Measurements from ENCODE around the gene HYDIN.

The HYDIN gene

DNA sequence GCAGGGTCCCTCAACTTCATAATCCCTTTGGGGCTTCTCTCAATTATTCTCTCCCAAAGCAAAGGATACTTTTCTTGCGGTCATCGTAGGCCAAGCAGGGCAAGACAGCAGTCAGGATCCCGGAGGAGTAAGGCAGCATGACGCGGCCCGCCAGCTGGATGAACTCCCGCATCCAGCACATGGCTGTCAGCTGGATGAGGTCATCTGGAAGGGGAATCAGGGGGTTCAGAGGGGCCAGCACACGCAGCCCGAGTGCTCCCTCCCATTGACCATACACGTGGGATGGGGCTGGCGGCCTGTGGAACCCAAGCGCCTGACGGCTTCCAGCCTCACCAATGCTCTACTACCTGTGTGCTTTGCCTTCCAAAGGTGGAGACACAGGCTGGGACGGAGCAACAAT lies 448.7 kb downstream of the HYDIN start:
- DNase-seq, result no peak

DNA sequence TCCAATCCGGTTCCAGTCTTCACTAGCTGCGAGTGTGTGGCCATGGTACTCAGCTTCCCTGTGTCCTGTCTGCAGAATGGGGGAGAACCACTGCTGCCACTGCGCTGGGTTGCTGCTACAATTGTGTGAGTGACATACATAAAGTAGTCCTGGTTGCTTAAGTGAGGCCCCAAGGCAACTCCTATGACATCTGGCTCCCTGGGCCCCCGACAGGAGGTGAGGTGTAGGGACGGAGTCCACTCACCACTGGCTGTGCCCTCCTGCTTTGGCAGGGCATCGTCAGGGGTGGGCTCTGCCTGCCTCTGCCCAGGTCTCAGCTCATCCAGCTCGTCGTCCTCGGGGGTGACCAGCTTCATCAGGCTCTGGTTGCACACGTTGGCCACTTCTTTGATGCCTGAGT lies 450.0 kb downstream of the HYDIN start:
- no peak for DNase-seq

DNA sequence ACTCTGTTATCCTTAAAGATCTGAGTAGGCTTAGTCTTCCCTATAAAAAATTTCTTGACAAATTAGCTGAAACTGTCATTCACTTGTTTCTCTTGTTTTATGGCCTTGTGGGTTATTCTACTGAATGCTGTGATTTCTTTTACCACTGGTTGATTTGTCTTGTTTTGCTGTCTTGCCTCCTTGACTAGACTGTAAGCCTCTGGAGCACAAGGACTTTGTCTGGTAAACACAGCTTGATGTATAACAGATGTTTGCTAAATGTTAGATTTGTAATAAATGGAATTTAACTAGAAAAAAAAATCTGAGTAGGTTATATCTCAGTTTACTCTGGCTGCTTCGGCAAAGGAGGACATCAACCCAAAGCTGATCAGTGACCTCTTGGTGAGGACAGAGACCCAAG lies 451.2 kb downstream of the HYDIN start:
- DNase-seq, result no peak

DNA sequence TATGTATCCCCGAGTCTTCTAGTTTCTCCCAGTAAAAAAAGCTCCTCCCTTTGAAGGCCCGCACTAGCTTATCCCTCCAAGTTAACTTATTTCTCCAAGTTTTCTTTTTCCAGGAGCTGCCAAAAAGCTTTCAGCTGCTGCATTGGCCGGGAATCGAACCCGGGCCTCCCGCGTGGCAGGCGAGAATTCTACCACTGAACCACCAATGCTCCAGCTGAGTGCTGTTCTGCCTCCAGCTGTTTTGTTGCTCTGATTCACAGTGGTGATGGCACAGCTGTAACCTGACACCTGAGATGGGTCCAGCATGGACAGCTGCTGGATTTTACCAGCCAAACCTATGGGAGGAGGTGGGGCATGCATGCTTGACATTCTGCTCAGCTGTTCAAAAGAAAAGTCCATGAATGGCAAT lies 451.6 kb downstream of the HYDIN start:
- DNase-seq, result no peak

DNA sequence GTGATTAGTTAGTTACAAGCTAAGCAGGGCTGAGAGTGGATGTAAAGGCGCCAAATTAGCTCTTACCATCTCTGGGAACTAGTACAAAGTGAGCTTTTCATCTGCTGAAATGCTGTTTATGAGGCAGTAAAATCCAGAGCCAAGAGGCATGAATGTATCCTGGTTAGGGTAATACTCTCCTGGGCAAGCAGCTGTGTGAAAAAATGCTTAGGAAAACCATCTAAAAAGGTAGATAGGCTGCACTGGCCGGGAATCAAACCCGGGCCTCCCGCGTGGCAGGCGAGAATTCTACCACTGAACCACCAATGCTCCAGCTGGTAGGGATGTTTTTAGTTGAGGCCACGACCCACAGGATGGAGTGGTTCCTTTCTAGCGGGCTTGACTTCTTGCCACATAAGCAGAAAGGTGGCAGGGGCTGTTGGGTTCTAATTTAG lies 452.5 kb downstream of the HYDIN start:
- no peak for DNase-seq

DNA sequence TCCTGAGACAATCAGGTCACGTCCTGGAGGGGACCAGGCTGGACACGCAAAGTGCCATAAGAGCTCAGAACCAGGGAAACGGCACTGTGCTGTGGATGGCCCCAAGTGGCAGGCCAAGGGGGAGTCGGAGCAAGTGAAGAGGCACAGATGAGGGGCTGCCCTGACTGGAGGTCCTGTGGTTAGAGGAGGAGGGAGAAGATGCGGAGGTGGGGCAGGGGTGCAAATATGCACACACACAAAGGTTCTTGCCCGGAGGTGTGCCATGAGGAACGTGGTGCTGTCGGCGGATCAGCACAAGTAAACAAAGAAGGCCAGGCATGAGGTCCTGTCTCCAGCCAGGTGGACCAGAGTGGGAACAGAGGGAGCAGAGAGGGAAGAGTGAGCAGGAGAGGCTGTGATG lies 453.0 kb downstream of the HYDIN start:
- DNase-seq, result no peak

DNA sequence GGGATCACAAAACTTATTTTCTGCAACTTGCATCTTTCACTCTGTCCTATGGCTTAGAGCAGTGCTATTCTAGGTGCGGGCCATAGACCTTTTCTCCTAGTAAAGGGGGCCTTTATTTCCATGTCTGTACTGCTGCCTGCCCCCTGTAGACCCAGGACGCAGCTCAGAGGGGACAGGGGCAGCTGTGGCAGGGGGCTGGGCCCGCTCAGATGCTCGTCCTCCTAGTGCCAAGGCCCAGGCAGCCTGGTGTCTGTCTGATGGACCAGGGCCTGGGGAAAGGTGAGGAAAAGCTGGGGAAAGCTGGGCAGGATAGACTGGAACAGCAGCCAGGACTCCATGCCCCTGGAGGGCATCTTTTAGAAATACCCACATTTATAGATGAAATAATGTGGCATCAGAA lies 455.1 kb downstream of the HYDIN start:
- no peak for DNase-seq

DNA sequence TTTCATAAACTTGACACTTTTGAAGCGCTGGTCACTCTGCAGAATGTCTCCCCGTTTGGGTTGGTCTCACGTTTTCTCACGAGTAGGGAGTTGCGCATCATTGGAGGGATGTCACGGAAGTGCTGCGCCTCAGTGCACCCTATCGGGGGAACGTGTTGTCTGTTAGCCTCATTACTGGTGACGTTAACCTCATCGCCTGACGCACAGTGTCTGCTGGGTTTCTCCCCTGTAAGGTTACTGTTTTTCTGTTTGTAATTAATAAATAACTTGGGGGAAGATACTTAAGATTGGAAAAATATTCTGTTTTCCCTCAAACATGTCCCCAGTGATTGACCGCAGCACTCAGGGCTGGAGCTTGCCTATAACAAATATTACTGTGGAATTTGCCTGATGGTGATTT lies 456.3 kb downstream of the HYDIN start:
- no peak for DNase-seq

DNA sequence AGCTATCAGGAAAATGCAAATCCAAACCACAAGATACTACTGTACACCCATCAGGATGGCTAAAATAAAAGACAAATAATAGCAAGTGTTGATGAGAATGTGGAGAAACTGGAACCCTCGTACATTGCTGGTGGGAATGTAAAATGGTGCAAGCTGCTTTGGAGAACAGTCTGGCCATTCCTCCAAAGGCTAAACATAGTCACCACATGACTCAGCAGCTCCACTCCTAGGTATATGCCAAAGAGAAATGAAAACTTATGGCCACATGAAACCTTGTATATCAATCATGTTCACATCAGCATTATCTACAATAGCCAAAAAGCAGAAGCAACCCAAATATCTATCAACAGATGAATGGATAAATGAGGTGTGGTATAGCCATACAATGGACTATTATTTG lies 458.0 kb downstream of the HYDIN start:
- no peak for DNase-seq

DNA sequence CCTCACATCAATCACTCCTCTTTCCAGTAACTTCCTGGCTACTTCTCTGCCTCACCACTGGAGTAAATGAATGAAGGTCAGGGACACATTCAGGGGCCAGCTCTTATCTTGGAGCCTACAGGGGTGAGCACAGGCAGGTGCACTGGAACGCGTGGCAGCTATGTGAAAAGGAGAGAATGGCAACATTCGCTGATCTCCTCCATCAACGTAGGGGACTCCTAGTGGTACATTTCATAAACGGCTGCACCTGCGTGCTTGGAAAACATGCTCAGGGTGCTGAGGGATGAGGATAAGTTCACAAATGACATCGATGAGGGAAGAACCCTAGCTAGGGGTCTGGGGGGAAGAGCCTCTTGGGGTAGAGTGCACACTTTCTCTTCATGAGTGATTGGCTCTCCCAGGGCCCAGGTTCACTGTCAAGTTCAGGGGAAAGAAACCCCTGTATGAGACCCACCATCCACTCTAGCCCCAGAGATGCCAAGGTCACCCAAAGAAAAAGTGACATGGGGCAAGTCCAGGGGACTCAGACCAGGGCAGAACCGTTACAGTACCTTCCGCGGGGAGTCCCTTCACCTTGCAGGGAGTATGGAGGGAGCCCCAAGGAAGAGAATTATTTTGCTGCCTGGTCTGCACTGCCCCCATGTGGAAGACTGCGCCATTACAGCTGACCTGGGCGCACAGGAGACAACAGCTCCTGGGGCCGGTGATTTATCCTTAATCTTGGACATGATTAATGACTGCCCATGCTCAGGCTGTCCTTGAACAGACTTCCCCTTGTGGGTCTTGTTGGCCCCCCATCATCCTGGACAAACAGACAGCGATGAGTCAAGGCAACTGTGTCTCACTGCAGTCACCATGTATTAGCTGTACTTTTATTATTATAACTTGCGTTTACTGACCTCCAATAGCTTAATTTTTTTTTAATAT lies 459.6 kb downstream of the HYDIN start:
- DNase-seq, result peak; percentile 55

DNA sequence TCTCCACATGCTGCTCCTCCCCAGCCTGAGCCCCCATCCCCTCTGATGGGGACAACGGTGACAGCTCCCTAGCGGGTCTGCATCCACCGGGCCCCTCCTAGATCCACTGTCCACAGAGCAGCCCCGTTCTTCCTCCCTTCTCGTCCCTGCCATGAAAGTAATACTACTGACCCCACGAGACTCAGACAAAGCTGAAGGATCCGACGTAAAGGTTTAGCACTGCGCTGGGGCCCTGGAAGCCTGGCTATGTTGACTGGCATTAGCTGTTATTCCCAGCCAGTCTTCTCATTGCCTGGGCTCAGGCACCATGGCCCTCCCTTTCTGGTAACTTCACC lies 460.3 kb downstream of the HYDIN start:
- no peak for DNase-seq

DNA sequence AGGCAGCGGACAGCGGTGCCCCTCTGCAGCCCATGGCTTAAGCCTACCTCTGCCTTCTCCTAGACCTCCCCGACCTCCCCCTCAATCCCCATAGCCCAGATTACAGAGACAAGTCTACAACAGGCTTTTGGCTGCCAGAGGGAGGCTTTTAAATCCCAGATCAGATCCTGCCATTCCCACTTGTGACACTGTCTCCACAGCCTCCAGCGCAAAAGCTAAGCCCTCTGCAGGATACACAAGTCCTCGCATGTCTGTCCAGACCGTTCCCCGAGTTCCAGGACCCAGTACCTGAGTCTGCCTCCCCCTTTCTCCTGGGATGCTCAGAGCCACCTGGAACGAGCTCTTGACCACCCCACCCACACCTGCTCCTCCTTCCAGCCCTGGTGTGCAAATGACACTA lies 460.8 kb downstream of the HYDIN start:
- DNase-seq, result no peak

DNA sequence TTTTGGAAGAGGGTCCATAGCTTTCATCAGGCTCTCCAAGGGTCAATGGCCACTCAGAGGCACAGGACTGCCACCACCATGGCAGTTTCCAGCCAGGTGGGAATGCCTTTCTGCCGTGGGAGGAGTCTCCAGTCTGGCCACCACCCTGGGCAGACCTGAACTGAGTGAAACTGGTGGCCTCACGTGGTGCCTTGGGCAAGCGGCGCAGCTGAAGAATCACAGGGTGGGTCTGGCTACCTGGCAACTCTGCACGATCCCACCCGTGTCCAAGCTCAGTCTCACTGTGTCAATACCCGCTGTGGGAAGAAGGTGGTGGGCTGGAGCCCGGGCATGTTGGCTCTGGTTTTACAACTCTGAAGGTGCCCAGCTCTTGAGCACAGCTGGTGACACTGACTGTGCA lies 461.4 kb downstream of the HYDIN start:
- DNase-seq, result no peak

DNA sequence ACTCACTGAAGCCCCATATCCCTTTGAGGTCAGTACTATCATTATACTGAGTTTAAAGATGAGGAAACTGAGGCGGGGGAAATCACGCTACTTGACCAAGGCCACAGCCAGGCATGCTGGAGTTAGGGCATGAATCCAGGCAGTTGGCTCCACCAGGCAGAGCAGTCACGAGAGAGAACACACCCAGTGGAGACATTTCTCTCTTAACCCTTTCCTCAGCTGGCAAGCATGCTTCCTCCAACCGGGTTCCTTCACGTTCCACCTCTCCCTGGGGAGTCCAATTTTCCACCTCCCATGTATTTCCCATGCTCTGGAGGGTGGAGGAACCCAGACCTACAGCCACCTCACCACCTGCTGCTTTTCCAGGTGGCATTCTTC lies 462.3 kb downstream of the HYDIN start:
- DNase-seq, result no peak

DNA sequence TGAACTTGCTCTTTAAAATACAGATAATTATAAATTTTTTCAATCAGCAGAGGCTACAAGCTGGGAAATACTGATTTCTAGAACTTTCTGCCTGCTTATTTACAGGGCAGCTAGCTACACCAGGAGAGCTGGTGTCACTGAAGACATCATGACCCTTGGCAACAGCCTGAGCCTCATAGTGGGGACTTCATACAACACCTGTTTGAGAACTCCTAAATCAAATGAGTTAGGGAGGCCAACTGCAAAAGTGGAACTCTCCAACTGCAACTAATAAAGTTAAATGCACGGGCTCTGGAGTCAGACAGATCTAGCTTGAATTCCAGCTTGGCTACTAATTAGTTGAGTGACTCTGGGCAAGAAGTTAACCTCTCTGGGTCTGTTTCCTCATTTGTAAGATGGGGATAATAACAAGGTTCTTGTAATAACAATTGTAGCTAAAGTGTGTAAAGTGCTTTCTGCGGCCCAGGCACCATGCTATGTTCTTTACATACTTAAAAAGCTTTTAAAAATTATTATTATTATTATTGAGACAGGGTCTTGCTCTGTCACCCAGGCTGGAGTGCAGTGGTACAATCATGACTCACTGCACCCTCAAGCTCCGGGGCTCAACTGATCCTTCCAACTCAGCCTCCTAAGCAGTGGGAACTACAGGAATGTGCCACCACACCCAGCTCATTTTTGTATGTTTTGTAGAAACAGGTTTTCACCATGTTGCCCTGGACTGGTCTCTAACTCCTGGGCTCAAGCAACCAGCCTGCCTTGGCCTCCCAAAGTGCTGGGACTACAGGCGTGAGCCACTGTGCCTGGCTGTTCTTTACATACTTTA lies 462.9 kb downstream of the HYDIN start:
- DNase-seq, result no peak

DNA sequence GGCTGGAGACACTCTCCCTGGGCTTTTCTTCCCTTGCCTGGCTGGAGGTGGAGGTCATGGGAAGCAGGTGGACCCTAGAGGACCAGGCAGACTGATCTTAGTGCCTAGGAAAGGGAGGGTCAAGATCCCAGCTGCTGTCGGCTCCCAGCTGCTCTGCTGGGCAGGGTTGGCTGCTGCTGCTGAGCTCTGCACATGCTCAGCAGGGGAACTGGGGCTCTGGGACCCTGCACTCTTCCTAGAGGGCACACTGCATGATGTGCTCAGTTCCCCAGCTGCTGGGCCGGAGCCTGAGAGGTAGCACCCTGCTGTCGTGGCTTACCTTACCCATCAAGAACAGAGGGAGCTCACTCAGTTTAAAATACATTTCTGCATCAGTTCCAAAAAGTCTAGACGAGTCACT lies 463.9 kb downstream of the HYDIN start:
- DNase-seq, result no peak

DNA sequence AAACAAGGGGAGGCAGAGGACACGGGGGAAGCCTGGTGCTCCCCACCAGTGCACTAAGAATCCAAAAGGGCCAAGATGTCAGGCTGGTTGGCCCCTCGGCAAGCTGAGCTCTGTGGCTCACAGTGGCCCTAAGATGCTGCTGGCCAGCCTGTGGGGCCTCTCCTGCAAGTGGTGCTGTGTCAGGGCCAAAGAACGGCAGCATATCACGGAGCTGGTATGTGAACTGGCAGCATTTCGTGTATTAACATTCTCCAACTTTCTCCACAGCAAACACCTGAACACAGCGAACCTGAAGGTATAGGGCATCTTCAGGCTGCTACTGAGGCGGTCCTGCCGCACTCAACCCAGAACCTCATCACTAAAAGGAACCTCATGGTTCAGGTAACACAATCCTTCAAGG lies 464.3 kb downstream of the HYDIN start:
- DNase-seq, result no peak

DNA sequence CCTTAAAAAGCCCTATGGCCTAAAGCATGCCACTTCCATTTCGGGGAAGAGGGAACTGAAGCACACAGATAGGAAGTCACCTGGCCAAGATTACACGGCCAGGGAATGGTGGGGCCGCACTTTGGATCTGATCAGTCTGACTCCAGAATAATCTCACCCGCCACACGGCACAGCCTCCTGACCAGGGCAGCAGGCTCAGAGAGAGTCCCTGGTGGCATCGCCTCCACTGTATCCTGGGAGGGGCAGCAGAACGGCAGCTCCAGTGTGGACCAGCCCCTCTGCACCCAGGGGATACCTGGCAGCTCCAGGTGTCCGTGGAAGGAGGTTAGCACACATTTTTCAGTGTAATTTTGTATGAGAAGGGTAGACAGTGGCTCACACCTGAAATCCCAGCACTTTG lies 465.0 kb downstream of the HYDIN start:
- no peak for DNase-seq

DNA sequence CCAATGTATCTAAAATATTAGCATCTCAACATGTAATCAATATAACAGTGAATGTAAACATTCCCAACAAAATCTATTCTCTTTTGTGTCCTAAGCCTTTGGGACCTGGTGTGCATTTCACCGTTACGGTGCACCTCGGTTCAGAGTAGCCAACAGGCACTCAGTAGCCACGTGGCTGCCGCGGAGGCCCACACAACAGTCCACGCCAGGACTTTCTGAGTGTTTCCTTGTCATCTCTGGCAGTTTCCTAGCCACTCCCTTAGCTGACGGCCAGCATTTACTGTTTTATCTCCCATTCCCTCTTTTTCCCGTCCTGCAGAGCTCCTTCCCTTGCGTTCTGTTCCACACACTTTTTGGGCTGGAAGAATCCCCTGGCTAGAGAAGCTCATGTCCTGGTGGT lies 465.9 kb downstream of the HYDIN start:
- no peak for DNase-seq

DNA sequence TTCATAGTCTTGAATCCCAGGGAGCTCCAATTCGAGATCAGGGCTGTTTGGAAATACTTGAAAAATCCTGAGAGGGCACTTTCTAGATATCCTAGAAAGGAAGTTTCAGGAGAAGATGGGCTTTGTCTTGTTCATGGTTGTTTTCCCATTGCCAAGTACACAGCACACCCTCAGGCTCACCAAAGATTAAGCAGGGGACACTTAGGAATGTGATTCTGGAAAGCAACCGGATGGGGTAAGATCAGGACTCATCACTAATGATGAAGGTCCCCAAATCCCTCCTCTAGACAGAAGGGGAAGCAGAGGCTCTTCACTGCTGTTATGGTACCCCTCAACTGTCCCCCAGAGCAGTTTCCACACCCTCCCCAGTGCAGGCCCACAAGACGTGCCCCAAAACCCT lies 470.3 kb downstream of the HYDIN start:
- no peak for DNase-seq

DNA sequence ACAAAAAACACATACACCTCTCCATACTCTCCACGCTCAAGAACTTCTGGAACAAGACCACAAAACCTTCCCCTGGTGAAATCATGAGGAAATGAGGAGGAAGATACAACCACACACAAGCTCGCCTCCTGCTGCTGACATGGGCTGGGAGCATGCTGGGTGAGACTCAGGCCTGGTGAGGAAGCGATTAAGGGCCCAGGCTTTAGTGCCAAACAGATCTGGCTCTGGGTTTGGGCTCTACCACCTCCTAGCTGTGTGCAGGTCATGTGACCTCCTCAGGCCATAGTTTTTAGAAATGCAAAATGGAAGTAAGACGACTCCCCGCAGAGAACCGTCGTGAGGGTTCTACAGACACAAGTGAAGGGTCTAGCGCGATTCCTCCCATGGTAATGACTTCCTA lies 470.9 kb downstream of the HYDIN start:
- DNase-seq, result no peak

DNA sequence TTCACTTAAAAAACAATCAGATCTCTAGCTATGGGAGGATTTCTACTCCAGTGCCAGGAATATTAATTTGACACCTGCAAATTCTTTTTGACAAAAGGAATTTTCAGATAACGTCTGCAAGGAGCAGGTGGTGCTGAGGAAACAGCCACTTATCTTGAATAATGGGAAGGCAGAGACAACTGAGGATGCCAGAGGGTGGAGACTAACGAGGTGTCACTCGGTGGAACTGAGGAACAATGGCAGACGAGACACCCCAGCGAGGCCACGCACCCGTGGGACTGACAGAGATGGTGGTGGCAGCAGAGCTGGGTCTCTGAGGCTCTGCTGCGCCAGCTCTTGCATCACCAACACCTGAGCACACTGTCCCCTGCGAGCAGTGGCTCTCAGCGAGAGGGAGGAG lies 471.7 kb downstream of the HYDIN start:
- DNase-seq, result no peak
